Duodenal mucosa (tissue), 2 donors: Measurements from ENCODE around the gene CEACAM3.
A peak's percentile ranks its signal among the peaks of the same experiment; 100 is the strongest.
"Not testable (repeated sequence)": the region's sequence is repeated elsewhere in the genome, so short reads cannot be mapped to it uniquely, and the experiment has no call there.

Experiments used
- H3K27ac ChIP-seq: one replicate; pipeline ENCODE4 v1.7.0; 2013; ENCODE audit warnings: low read depth, low read length
- H3K27me3 ChIP-seq, 2 donors: one replicate each; pipeline ENCODE4 v1.7.0; 2013; ENCODE audit warnings: low read length in 2 of 2, control low read depth in 1 of 2; ENCODE audit not compliant: insufficient read depth in 2 of 2, control insufficient read depth in 1 of 2
- H3K36me3 ChIP-seq, 2 donors: one replicate each; pipeline ENCODE4 v1.7.0; 2013; ENCODE audit warnings: low read length in 2 of 2, control low read depth in 1 of 2; ENCODE audit not compliant: insufficient read depth in 2 of 2, control insufficient read depth in 1 of 2
- H3K4me1 ChIP-seq, 2 donors: one replicate each; pipeline ENCODE4 v1.7.0; 2013; ENCODE audit warnings: low read length in 2 of 2, control low read depth in 1 of 2; ENCODE audit not compliant: insufficient read depth in 2 of 2, control insufficient read depth in 1 of 2
- H3K4me3 ChIP-seq, 2 donors: one replicate each; pipeline ENCODE4 v1.7.0; 2013; ENCODE audit warnings: low read length in 2 of 2, low read depth in 1 of 2
- H3K9ac ChIP-seq, 2 donors: one replicate each; pipeline ENCODE4 v1.7.0; 2013; ENCODE audit warnings: low read length in 2 of 2, low read depth in 1 of 2
- H3K9me3 ChIP-seq, 2 donors: one replicate each; pipeline ENCODE4 v1.7.0; 2013; ENCODE audit warnings: low read length in 2 of 2, control low read depth in 1 of 2; ENCODE audit not compliant: control insufficient read depth in 1 of 2

Gene CEACAM3

GRCh38 chr19:41768105-41768504 is 28.3 kb upstream of the CEACAM3 start:
- H3K27ac ChIP-seq, H3K27me3 ChIP-seq, H3K9me3 ChIP-seq, H3K36me3 ChIP-seq, H3K4me3 ChIP-seq, H3K9ac ChIP-seq: not testable (repeated sequence)
- H3K4me1 ChIP-seq: peaks cover 2 to 22% of the 10 kb centered on the region in 2 donors

- no peaks in the 10 kb centered on the region for H3K9me3 ChIP-seq
- no peaks in the 10 kb centered on the region for H3K27me3 ChIP-seq
- no peaks in the 10 kb centered on the region for H3K36me3 ChIP-seq
- no peak overlapping the region for H3K9ac ChIP-seq
- H3K27ac ChIP-seq: no peak overlapping the region
- no peak overlapping the region for H3K4me3 ChIP-seq
- H3K4me1 ChIP-seq: peaks cover 10 to 32% of the 10 kb centered on the region in 2 donors
Observed at GRCh38 chr19:41769608-41770007, 26.8 kb upstream of the CEACAM3 start.

- Histone ChIP-seq H3K27me3 (no peaks in the 10 kb centered on the region), H3K9me3 (no peaks in the 10 kb centered on the region), H3K27ac (no peak overlapping the region), H3K9ac (no peak overlapping the region), H3K36me3 (no peaks in the 10 kb centered on the region), H3K4me3 (no peak overlapping the region), H3K4me1 (peaks cover 26 to 37% of the 10 kb centered on the region in 2 donors)
Observed at GRCh38 chr19:41771410-41771809, 25.0 kb upstream of the CEACAM3 start.

GRCh38 chr19:41774515-41774980 is 21.8 kb upstream of the CEACAM3 start:
- no peak overlapping the region for H3K9ac ChIP-seq
- H3K36me3 ChIP-seq: no peaks in the 10 kb centered on the region
- H3K4me1 ChIP-seq: peaks cover 32 to 39% of the 10 kb centered on the region in 2 donors
- H3K9me3 ChIP-seq: no peaks in the 10 kb centered on the region
- no peaks in the 10 kb centered on the region for H3K27me3 ChIP-seq
- peak overlapping the region; percentile 44 for H3K27ac ChIP-seq
- H3K4me3 ChIP-seq: no peak overlapping the region

GRCh38 chr19:41776700-41777099 is 19.7 kb upstream of the CEACAM3 start:
- no peak overlapping the region for H3K27ac ChIP-seq
- H3K9ac ChIP-seq: no peak overlapping the region

GRCh38 chr19:41783612-41784011 is 12.8 kb upstream of the CEACAM3 start:
- Histone ChIP-seq H3K27me3 (peaks cover 0 to 3% of the 10 kb centered on the region in 2 donors), H3K27ac (no peak overlapping the region), H3K9ac (no peak overlapping the region), H3K4me1 (peaks cover 26 to 28% of the 10 kb centered on the region in 2 donors), H3K36me3 (no peaks in the 10 kb centered on the region), H3K9me3 (no peaks in the 10 kb centered on the region), H3K4me3 (no peak overlapping the region)

More at GRCh38 chr19:41776700-41777099, 19.7 kb upstream of the CEACAM3 start:
- H3K36me3 ChIP-seq: no peaks in the 10 kb centered on the region
- no peak overlapping the region for H3K4me3 ChIP-seq
- no peaks in the 10 kb centered on the region for H3K27me3 ChIP-seq
- H3K9me3 ChIP-seq: no peaks in the 10 kb centered on the region
- peaks cover 42 to 43% of the 10 kb centered on the region in 2 donors for H3K4me1 ChIP-seq

- Histone ChIP-seq H3K9ac (no peak overlapping the region), H3K27me3 (peaks cover 0 to 3% of the 10 kb centered on the region in 2 donors), H3K4me1 (peaks cover 26 to 28% of the 10 kb centered on the region in 2 donors), H3K4me3 (no peak overlapping the region), H3K36me3 (no peaks in the 10 kb centered on the region), H3K27ac (no peak overlapping the region), H3K9me3 (no peaks in the 10 kb centered on the region)
Observed at GRCh38 chr19:41784312-41784711, 12.1 kb upstream of the CEACAM3 start.

- Histone ChIP-seq H3K27ac (no peak overlapping the region), H3K4me3 (no peak overlapping the region), H3K9ac (peak overlapping the region in 1 of 2 donors; percentile 27), H3K36me3 (no peaks in the 10 kb centered on the region), H3K4me1 (peaks cover 23 to 26% of the 10 kb centered on the region in 2 donors), H3K27me3 (peaks cover 0 to 3% of the 10 kb centered on the region in 2 donors), H3K9me3 (no peaks in the 10 kb centered on the region)
Observed at GRCh38 chr19:41784743-41785142, 11.6 kb upstream of the CEACAM3 start.

- no peaks in the 10 kb centered on the region for H3K9me3 ChIP-seq
- peaks cover 0 to 3% of the 10 kb centered on the region in 2 donors for H3K27me3 ChIP-seq
- peaks cover 16 to 18% of the 10 kb centered on the region in 2 donors for H3K4me1 ChIP-seq
- H3K4me3 ChIP-seq: no peak overlapping the region
- peak overlapping the region in 1 of 2 donors; percentile 27 for H3K9ac ChIP-seq
- no peaks in the 10 kb centered on the region for H3K36me3 ChIP-seq
- no peak overlapping the region for H3K27ac ChIP-seq
Observed at GRCh38 chr19:41785653-41786052, 10.7 kb upstream of the CEACAM3 start.

GRCh38 chr19:41787055-41787454 is 9.3 kb upstream of the CEACAM3 start:
- Histone ChIP-seq H3K27ac (no peak overlapping the region), H3K4me1 (peaks cover 16 to 18% of the 10 kb centered on the region in 2 donors), H3K4me3 (no peak overlapping the region), H3K9ac (no peak overlapping the region), H3K36me3 (no peaks in the 10 kb centered on the region), H3K27me3 (peaks cover 0 to 3% of the 10 kb centered on the region in 2 donors), H3K9me3 (no peaks in the 10 kb centered on the region)

- H3K27me3 ChIP-seq: not testable (repeated sequence)
Observed at GRCh38 chr19:41788518-41788917, 7.9 kb upstream of the CEACAM3 start.

More at GRCh38 chr19:41788518-41788917, 7.9 kb upstream of the CEACAM3 start:
- not testable (repeated sequence) for H3K9me3 ChIP-seq, H3K36me3 ChIP-seq, H3K4me3 ChIP-seq, H3K9ac ChIP-seq, H3K27ac ChIP-seq
- H3K4me1 ChIP-seq: peaks cover 16 to 18% of the 10 kb centered on the region in 2 donors
